Measurements from ENCODE around the gene CIRBP.

Gene CIRBP

DNA sequence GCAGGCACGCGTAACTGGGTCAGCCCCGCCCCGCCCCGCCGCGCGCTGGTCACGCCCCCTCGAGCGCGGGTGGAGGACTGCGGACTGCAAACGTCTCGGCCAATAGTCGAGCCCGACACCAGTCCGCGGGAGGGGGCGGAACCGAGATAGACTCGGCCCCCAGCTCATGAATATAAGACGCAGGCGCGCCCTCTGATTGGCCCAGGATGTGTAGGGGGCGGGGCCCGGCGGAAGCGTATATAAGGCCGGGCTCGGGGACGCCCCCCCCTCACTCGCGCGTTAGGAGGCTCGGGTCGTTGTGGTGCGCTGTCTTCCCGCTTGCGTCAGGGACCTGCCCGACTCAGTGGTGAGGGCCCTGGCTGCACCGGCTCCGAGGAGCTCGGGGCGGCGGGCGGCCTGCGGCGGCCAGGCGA, at the start of gene CIRBP:
Gene CIRBP (plus strand): TSS at position 268 of the 413 bp plus-strand sequence. CDS start 1,602 bp downstream, outside the sequence.
- DNase-seq, result peak; percentile 99

DNA sequence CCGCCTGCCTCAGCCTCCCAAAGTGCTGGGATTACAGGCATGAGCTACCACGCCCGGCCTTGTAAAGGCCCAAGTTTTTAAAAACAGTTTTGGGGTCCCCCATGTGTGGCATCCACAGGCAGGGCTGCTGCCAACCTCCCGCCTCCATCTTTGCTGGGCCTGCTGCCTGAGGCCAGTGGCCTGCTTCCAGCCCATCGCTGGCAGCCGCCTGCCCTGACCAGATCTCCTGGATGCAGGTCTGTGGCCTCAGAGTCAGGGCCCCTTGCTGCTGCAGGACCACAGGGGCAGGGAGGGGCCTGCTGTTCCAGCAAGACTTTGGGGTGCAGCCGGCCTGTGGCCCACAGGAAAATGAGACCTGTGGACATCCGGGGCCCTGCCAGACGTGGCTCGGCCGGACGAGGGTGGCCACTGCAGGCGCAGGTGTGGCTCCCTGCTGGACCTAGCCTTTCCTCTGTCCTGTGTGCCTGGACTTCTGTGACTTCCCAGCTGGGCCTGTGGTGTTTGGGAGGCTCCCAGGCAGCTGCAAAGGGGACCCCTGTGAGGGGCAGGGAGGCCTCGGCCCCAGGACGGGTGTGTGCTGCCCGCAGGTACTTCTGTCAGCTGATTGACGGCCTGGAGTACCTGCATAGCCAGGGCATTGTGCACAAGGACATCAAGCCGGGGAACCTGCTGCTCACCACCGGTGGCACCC, 49.2 kb upstream of the CIRBP start:
- DNase-seq, result no peak

DNA sequence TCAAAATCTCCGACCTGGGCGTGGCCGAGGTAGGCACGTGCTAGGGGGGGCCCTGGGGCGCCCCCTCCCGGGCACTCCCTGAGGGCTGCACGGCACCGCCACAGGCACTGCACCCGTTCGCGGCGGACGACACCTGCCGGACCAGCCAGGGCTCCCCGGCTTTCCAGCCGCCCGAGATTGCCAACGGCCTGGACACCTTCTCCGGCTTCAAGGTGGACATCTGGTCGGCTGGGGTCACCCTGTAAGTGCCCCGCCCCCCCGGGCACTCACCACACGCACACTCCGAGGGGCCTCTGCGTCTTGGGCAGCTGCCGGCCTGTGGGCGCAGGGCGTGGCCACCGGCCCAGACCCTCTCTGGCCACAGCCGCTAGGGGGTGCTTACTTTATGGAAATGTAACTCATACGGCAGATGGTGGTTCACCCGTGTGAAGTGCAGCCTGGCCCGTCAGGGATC, 48.6 kb upstream of the CIRBP start:
- no peak for DNase-seq

DNA sequence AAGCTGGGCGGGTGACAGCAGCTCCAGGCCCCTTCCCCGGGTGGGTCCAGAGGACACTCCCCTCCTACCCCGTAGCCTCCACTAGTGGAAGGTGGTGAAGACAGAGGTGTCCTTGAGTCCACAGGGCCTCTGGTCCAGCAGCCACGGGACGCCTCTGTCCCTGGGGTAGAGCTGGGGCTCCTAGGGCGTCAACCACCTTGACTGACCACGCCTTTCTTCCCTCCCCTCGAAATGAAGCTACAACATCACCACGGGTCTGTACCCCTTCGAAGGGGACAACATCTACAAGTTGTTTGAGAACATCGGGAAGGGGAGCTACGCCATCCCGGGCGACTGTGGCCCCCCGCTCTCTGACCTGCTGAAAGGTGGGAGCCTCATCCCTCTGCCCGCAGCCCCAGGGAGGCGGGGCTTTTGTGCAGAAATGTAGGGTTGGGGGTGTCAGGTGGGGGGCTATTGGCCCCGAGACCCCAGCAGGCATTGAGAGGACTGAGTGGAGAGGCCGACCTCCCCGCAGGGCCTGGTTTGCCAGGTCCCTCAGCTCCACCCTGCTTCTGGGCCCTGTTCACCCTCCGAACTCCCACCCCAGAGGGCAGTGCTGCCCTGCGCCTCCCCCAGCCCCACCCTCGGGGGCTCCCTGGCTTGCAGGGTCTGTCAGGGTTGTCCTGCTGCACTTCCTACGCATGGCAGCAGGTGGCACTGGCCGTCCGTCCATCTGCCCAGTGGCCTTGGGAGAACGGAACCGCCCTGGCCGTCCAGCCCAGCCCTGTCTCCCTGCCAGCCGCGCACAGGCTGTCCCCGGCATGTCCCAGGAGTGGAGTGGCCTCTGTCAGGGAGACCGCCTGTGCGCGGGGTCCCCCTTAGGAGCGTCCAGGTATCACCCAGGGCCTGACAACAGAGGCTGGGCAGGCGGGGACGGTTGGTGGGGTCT, 47.9 kb upstream of the CIRBP start:
- DNase-seq, result no peak

DNA sequence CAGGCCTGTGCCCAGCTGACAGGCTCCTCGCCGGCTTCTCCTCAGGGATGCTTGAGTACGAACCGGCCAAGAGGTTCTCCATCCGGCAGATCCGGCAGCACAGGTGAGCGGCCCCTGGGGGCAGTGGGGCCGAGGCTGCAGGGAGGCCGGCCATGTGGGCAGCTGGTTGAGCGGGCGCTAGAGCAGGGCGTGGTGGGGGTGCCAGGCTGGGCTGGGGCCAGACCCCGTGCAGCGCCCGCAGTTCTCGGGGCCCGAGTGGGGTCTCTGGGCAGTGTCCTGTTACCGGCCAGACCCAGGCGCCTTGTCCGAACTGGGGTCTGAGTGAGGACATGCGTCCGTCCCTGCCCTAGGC, 47.3 kb upstream of the CIRBP start:
- no peak for DNase-seq

DNA sequence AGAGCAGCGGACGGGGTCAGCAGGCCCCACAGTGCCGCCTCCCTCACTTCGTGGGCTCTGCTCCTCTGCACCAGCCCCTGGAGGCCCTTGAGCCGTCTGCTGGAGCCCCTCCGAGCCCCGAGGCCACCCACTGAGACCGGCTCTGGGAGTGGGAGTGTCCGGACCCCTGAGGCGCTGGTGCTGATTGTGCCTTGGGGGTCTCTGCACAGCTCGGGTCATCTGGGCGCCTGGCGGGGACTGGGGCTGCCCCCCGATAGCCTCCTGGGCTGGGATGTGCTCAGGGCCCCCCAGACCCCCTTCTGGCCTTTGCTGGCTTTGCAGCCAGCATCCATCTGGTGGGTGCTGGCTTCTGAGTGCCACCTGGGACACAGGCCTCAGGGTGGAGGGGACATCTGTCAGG, 46.7 kb upstream of the CIRBP start:
- DNase-seq, result no peak

DNA sequence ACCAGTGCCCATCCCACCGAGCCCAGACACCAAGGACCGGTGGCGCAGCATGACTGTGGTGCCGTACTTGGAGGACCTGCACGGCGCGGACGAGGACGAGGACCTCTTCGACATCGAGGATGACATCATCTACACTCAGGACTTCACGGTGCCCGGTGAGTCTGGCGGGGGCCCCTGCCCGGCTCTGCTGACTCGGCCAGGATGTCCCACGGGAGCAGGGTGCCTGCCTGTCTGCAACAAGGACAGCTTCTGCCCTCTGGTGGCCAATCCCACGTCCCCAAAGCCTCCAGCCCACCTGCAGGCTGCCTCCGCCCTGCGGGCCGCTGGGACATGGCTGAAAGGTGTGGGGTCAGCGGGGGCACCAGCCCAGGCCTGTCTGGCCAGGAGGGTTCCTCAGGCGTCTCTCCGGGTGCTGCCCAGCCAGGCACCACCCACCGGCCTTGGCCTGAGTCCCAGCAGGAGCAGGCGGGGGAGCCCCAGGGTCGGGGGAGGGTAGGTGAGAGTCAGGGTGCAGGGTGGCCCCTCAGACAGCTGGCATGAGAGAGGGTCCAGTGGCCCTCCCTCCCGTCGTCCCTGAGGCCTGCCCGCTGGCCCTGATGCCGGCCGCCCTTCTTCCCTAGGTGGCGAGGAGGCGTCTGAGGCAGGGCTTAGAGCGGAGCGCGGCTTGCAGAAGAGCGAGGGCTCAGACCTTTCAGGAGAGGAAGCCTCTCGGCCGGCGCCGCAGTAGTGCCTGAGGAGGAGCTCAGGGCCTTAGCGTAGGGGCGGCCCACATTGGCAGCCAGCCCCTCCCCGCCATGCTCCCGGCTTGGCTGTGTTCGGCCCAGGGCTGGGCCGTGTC, 45.9 kb upstream of the CIRBP start:
- no peak for DNase-seq

DNA sequence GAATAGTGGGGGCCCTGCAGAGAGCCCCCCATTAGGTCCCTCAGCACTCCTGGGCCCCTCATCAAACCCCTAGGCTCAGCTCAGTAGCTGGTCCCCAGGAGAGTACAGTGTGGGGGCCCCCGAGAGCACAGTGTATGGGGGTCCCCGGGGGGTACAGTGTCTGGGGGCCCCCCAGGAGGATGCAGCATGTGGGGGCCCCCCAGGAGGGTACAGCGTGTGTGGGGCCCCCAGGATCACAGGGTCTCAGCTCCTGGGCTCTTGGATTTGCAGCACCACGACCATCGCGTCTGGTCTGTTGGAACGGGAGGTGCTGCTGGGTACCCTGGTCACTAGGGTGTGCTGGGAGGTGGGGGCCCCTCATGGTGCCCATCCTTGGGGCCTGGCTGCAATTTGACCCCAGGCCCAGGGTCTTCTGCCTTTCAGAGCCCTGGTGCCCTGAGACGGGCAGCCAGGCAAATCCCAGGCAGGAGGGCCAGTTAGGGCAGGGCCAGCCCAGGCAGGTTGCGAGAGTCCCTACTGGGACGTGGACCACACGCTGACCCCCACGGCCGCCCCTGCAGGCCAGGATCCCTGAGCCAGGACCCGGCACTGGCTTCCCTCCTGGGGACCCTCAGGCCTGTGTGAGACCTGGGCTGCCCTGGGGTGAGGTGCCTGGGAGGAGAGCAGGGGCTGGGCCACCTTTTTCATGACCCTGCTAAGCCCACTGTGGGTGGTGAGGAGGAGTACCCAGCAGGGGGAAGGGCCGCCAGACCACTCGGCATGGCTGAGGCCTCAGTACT, 44.9 kb upstream of the CIRBP start:
- DNase-seq, result no peak

DNA sequence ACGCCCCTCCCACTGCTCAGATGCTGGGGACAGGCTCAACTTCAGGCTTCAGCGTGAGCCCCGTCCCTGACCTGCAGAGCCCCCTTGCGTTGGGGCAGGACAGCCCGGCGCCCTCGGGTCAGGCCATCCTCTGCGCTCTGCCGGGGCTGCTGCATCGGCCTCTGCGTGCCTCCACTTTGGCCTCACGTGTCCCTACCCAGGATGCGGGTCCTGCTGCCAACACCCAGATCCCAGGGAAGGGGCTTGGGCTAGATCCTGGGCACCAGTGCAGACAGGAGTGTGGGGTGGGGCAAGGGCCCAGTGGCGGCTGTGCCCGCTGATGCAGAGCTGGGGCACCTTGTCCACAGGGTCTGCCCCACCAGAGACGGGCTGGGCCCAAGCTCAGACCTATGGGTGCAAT, 44.3 kb upstream of the CIRBP start:
- no peak for DNase-seq

DNA sequence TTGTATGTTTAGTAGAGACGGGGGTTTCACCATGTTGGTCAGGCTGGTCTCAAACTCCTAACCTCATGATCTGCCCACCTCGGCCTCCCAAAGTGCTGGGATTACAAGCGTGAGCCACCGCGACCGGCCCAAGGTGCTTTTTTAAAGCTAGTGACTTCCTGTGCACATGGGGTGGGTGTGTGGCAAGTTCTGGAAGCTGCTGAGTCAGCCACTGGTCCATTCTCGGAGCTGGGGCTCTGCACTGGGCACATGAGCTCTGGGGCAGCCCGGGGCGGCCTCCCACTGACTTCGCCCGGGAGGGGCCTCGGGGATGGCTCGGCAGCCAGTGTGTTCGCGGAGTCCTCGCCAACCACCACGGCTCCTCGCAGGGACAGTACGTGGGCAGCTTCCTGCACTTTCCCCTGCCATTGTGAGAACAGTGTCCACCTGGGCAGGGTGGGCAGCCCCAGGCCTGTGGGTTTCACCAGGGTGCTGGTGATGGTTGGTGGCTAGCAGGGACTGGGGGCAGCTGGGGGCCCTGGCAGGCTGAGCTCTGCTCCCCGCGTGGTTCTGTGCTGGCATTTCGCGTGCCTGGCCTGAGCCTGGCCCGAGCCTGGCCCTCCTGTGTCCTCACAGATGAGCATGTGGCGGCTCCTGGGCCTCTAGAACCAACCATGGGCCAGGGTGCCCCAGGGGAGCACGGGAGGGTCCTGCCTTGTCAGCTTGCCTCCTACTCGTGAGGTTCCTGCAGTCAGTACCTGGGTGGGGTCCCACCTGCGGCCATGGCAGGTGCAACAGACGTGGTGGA, 43.5 kb upstream of the CIRBP start:
- no peak for DNase-seq

DNA sequence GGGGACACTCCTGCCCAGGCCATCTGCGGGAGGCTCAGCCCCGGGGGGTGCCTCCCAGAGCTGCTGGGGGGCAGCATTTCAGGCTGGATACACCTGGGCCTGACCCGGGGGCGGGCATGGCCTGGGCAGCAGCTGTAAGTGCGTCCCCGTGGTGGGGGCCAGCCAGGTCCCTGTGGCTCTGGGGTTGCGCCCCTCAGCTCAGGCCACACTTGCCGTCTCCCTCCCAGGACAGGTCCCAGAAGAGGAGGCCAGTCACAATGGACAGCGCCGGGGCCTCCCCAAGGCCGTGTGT, 43.0 kb upstream of the CIRBP start:
- no peak for DNase-seq

DNA sequence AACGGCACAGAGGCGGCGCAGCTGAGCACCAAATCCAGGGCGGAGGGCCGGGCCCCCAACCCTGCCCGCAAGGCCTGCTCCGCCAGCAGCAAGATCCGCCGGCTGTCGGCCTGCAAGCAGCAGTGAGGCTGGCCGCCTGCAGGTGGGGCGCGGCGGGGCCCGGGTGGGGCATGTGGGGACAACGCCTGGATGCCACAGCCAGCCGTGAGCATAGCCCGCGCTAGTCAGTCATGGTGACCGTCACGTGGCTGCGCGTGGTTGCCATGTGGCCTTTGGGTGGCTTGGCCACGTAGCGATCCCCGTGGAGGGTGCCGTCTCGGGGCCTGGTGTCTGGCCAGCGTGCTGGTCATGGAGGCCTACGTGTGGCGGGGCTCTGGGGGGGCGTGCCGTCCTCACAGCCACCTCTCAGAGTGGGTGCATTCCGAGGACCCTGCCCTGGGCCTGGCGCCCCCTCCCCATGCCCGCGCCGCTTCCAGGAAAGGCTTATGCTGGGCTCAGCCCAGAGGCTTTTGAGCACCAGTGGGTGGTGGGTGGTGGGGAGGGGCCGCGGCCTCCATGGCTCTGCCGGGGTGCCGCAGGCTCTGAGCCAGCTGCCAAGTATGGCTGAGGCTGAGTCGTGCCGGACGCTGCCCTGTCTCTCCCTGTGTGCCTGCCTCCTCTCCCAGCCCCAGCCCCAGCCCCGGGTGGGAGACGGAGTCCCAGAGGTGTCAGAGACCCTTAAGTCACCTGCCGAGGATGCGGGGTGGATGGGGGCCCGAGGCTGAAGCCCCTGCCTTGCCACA, 42.4 kb upstream of the CIRBP start:
- DNase-seq, result no peak

DNA sequence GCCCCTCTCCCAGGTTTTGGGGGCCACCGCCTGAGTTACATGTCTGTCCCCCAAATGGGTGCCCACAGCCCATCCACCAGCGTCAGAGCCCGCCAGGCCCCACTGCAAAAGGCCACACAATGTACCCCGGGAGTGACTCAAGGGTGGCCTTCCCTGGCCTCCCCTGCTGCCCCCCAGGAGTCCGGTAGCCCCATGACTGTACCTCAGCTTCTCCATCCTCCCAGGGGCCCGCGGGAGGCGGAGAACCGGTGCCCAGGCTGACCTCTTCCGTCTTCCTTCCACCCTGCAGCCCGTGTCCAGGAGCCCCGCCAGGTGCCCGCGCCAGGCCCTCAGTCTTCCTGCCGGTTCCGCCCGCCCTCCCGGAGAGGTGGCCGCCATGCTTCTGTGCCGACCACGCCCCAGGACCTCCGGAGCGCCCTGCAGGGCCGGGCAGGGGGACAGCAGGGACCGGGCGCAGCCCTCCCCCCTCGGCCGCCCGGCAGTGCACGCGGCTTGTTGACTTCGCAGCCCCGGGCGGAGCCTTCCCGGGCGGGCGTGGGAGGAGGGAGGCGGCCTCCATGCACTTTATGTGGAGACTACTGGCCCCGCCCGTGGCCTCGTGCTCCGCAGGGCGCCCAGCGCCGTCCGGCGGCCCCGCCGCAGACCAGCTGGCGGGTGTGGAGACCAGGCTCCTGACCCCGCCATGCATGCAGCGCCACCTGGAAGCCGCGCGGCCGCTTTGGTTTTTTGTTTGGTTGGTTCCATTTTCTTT, 41.7 kb upstream of the CIRBP start:
- DNase-seq, result no peak

DNA sequence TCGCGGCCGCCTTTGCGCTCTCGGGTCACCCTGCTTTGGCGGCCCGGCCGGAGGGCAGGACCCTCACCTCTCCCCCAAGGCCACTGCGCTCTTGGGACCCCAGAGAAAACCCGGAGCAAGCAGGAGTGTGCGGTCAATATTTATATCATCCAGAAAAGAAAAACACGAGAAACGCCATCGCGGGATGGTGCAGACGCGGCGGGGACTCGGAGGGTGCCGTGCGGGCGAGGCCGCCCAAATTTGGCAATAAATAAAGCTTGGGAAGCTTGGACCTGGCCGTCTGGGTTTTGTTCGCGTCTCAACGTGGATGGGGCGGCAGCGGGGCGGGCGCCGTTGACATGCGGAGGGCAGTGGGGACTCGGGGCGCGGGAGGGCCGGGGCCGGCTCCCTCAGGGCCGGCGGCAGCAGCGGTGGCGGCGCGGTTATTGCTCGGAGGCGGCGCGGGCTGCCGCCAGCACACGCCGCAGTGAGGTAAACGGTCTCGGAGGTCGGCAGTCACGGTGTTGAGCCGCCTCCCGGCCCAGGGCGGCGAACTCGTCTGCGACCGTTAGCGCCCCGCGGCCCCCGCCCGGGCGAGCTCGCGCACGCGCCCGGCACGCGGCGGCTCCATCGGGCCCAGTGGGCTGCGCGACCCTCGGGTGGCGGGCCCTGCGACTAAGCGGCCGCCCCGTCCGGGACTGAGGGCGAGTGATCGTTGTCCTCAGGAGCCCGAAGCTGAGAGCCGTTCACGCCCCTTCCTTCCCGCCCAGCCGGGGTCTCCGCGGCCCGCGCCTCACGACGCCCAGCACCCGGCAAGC, 40.8 kb upstream of the CIRBP start:
- DNase-seq, result no peak

DNA sequence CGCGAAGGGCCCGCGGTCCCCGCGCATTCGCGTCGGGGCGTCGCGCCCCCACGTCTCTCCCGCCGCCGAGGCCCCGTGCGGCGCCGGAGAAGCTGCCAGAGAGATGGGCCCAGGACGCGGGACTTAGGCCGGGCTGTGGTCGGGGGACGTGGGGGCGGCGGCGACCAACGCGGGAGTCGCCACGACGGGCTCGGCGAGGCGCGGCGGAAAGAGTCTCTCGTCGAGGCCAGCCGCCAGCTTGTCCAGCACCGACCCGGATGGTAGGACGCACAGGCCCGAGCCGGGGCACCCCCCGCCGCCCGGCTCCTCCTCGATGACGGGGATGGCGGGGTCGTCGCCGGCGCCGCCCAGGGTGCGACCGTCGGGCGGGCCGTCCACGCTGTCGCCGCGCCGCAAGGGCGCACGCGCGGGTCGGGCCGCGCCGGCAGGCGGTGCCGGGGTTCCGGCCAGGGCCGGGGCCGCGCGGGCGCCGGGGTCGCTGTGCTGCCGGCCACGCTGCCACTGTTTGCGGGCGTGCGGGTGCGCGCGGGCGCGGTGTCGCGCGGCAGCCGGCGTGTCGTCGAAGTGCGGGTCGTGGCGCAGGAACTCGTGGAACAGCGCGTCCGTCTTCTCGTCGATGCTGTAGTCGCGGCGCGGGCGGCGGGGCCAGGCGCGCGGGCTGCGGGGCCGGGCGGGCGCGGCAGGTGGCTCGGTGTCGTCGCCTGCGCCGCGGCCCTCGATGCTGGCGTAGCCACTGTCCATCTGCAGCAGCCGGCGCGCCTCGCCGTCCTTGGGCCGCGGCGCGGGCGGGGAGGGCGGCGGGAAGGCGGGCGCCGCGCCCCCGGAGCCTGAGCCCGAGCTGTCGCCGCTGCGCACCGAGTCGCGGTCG, 39.8 kb upstream of the CIRBP start:
- no peak for DNase-seq

DNA sequence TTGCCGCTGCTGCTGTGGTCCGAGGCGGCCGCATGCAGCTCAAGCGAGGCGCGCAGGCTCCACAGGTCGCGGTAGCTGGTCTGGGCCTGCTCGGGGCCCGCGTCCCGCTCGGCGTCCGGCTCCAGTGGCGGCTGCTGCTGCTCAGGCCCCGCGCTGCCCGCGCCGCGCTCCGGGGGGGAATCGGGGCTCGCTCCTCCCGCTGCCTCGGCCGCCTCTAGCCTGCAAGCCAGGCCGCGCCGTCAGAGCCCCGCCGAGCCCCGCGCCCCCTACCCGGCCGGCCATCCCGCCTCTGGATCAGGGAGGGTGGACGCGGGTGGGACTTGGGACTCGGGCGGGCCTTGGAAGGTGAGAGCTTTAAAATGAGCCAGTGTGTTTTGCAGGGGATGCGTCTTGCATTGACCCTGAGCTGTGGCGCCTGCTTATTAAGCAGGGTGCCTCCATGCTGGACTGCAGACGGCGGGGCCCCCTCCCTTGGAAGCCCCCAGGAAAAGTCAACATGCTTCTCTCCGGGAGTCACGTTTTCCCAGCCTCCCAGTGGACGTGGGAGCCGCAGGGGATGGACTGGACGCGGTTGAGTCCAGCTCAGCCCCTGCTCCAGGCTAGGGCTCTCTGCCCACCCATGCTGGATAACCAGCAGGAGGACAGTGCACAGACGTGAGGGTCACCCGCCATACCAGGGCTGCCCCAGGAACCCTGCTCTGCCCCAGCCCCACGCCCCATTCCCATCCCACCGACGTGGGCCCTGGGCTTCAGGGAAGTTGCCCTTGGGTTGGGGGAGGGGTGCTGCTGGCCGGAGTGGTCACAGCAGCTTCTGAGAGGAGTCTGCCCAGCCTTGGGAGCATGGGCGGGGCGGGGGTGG, 39.0 kb upstream of the CIRBP start:
- no peak for DNase-seq

DNA sequence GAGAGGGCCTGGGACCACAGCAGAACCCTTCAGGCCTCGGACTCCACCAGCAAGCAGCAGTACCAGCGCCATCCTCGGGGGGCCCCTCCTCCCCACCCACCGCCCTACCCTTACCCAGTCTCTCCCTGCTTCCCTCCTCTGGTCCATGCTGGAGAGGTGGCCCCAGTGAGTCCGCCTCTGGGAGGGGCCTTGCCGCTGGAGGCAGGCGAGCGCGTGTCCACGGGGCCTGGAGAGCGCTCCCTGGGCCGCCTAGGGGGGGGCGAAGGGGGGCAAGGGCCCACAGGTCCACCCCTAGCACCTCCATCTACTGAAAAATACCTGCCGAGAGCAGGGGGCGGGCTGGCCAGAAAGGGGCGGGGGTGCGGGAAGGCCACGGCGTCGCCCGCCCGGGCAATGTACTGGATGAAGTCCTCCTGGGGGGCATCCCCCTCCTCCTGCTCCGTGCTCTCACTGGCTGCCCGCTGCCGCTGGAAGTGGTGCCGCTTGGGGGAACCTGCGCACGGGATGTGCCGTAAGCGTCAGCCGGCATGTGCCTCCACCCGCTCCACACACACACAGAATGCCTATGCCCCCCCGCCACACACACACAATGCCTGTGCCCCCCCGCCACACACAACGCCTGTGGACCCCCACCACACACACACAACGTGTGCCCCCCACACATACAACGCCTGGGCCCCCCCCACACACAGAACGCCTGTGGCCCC, 38.2 kb upstream of the CIRBP start:
- DNase-seq, result no peak

Data from activated CD8-positive, alpha-beta memory T cell treated with anti-CD3 and anti-CD28 coated beads, Interleukin-2, amount 50 U/mL, for 4 hours (primary cell).